Cerebellar nuclear complex (tissue), 1 donor: ENCODE measurements around the gene OLFML2A.
"Not testable (repeated sequence)": the region's sequence is repeated elsewhere in the genome, so short reads cannot be mapped to it uniquely, and the experiment has no call there.

Experiments used
- DNase-seq, 2 experiments: peaks; one replicate each; lab custom pipeline; 2025; lab: John Stamatoyannopoulos, UW

The OLFML2A gene

DNA sequence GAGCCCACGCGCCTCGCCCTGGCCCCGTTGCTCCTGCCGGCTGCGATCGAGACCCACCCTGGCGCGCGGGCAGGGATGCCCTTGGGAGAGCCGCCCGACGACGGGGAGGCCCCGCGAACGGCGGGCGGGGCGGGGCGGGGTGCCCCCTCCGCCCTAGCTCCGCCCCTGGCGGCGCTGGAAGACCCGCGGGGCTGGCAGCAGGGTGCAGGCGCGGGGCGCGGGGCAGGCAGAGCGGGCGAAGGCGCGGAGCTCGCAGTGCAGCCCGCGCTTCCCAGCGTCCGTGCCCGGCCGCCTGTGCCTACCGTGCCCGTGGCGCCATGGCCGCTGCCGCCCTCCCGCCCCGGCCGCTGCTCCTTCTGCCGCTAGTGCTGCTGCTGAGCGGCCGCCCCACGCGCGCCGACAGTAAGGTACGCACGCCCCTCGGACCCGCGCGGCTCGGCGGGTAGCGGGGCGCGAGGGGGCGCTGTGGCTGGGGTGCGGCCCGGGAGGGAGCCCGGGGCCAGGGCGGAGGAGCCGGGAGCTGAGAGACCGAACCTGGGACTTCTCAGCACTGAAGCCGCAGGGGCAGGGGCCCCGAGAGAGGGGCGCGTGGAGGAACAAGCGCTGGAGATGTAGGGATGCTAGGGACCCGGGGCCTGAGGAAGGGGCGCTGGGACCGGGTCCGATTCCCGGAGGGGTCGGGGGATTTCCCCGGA lies at the start of gene OLFML2A:
OLFML2A (plus strand) TSS at position 180 of the 695 bp plus-strand sequence; CDS start at position 318, 138 bp downstream.
- no peak for DNase-seq

DNA sequence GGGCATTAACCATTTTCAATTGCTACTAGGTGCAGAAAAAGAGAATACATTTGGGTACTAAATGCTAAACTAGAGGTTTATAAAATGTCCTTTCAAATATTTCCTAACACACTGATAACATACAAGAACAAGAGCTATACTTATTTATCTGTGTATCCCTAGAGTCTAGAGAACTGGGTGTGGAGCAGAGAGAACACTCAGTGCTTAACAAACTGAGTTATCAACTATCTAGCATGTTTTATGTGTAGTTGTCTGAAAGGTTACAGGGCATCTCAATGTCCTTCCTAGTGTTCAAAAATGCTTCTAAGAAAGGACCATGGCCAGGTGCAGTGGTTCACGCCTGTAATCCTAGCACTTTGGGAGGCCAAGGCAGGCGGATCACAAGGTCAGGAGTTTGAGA lies 46.2 kb upstream of the OLFML2A start:
- DNase-seq: no peak

DNA sequence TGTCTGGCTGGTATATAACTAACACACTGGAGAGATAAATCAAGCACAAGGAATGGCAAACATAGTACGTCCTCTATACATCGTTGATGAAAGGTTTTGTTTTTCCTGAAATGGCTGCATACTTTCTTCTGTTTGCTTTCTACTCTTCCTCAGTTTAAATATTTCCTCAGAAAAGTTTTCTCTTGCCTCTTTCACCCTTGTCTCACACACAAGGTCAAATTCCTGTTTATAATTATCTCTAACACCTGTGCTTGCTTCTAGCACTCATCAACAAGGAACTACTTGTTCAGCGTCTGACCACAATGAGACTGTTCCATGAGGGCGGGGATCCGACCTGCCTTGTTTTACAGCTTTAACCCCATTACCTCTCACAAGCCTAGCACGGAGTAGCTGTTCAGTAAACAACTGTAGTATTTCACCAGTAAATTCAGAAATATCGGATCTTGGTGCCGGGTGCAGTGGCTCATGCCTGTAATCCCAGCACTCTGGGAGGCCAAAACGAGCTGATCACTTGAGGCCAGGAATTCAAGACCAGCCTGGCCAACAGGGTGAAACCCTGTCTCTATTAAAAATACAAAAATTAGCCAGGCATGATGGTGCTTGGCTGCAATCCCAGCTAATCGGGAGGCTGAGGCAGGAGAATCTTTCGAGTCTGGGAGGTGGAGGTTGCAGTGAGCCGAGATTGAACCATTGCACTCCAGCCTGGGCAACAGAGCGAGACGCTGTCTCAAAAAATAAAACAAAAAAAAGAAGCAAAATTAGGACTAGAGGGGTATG lies 42.8 kb upstream of the OLFML2A start:
- no peak for DNase-seq

DNA sequence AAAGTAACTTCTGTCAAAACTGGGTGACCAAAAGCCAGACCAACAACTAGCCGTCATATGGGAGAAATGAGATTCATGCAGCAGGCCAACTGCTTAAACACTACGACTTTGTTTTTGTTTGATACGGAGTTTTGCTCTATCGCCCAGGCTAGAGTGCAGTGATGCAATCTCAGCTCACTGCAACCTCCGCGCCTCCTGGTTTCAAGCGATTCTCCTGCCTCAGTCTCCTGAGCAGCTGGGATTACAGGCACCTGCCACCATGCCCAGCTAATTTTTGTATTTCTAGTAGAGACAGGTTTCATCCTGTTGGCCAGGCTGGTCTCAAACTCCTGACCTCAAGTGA lies 42.2 kb upstream of the OLFML2A start:
- not testable (repeated sequence) for DNase-seq

DNA sequence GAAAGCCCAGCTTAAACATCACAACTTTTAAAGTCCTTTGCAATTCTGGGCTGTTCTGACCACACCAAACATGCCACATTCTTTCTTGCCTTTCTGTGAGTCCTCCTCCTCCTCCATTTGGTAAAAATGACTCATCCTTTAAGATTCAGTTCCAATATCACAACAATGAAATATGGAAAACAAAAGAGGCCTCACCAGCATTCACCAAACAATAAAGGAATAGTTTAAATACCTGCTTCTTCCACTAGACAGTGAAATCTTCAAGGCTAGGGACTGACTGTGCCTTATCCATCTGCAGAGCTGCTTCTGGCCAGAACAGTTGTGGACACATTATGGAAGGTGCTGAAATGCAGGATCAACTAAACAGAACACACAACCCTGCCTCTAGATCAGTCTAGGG lies 41.8 kb upstream of the OLFML2A start:
- no peak for DNase-seq

DNA sequence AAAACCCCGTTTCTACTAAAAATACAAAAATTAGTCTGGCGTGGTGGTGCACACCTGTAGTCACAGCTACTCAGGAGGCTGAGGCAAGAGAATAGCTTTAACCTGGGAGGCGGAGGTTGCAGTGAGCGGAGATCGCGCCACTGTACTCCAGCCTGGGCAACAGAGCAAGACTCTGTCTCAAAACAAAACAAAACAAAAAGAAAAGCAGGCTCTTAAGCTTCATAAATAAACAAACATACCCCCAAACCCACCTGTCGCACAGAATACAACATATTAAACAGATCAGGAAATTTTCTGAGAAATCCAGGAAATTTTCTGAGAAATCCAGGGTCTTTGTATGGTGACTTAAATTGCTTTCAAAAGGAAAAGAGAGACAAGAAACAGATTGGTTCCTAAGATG lies 38.9 kb upstream of the OLFML2A start:
- DNase-seq: not testable (repeated sequence)

DNA sequence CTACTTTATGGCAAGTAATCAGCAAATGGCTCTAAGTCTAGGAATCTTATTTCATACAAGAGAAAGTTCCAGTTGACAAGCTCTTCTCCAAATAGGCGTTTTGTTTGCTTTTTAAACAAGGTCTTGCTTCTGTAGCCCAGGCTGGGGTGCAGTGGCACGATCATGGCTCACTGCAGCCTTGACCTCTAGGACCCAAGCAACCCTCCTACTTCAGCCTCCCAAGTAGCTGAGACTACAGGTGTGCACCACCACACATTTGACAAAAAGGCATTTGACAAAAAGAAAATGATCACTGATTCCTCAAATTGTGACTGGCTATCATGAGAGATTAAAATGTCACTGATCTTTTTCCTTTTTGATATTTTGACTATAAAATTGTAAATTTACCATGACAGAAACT lies 37.6 kb upstream of the OLFML2A start:
- DNase-seq: no peak

DNA sequence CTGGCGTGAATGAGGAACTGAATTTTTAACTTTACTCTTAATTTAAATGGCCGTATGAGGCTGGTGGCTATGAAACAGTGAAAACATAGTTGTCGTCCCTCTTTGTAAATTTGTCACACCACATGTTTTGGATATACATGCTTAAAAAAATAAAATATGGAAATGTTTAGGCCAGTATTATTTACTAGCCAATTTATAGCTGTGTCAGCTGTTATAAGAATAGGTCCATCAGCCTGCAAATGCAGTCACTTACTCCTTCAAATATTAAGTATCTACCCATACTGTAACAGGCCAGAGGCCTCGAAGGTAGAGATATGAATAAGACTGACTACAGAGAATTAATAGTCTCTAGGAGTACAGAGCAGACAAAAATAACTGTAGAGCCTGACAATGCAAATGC lies 35.8 kb upstream of the OLFML2A start:
- DNase-seq: no peak

DNA sequence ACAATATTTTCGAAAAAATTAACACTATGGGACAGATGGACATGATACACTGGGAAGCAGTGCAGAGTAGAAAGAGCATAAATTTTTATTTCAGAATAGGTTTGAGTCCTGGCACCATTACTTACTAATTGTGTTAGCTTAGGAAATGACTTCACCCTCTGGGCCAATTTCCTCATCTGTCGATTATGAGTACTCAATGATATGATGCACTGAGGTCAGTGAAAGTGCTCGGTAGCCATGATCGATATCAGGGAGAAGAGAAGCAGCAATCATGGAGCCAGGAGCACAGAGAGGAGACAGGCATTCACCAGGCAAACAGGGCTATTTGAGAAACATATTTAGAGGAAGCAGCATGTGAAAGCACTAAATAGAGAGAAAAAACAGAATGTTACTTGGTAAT lies 35.3 kb upstream of the OLFML2A start:
- DNase-seq: no peak

DNA sequence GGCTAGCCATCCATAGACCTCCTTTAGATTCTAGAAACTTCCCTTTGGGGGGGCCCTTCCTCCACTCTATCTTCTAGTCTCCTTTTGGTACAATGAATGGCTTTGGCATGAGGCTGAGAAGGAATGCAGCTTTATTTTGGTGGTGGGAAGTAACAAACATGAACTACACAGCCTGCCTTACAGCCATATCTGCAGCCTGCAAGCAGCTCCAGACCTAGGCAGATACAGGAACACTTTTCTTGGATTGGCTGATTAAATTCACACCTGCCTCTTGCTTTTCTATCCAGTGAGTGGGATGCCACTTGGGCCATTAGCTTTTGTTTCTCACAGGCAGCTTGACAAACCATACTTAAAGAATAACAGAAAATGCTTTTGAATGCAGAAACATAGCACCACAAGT lies 34.0 kb upstream of the OLFML2A start:
- DNase-seq: no peak

DNA sequence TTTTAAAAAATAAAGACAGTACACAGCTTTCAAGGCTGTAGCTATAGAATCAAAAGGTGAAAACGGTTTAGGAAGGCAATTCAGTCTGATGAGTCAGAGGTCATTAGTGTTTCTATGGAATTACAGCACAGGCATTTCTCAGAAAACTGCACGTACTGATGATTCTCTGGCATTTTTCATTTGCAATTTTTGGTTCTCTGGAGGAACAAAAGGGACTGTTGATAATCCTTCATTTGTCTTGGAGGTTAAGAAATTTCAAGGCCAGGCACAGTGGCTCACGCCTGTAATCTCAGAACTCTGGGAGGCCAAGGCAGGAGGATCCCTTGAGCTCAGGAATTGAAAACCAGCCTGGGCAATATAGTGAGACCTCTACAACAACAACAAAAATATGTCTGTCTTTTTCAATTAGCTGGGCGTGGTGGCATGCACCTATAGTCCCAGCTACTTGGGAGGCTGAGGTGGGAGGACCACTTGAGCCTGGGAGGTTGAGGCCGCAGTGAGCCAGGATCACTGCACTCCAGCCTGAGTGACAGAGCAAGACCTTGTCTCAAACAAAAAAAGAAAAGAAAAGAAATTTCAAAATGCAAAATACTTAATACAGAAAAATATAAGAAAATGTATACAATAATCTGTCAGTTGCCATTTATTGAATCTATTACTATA lies 33.1 kb upstream of the OLFML2A start:
- DNase-seq: no peak

DNA sequence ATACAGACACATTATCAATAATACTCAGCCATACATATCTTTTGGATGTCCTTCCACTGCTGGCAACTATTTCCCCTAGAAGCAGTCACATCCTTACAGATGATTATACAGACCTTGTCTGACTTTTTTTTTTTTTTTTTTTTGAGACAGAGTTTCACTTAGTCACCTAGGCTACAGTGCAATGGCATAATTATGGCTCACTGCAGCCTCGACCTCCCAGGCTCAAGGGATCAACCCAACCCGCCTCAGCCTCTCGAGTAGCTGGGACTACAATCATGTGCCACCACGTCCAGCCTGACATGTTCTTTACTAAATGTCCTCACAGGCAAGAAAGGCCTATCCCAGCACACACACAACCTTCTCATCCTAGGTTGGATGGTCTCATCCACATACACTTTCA lies 29.9 kb upstream of the OLFML2A start:
- DNase-seq: no peak

DNA sequence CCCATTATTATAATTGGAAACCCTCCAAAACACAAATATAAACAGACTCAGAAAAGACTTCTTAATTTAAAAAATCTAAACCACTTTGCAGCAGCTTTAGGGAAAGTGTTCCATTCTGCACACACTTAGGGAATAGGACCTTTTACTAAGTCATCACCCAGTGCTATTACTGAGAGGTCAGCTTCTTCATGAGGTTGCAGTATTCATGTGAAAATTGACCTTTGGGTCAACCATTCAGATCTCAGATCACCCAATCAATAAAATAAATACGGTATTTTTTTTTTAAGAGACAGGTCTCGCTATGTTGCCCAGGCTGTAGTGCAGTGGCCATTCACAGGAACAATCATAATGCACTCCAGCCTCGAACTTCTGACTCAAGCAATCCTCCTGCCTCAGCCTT lies 27.6 kb upstream of the OLFML2A start:
- DNase-seq: no peak

DNA sequence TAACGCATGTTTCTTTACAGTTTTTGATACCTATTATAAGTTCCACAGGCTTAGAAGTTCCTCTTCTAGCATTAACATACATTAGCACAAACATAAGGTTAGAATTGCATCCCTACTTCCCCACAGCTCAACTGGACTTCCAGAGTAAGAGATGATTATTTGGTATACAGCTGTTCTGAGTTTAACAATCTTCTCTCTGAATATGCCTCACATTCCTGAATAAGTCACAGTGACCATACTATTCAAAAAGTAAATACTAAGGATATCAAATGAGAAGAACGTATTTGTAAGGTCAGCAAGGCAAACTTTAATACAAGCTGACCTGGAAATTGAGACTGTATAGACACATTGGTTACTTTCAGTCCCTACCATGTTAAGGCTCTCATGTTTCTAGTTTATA lies 27.2 kb upstream of the OLFML2A start:
- DNase-seq: no peak

DNA sequence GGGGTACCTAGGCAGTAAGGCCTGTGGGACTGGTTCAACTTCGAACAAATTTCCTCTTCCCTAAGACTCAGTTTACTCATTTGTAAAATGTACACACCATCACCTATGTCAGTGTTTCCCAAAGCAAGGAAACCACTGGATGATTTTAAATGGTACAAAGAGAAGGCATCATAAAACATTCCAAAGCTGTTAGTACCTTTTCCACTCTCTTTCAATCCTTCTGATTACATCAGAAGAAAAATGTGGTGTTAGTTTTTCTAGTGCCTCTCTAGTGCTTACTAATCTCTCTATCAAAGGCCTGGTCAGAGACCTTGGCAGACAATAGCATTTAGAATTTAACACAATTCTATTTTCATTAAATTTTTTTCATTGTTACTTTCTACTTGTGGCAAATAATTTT lies 24.0 kb upstream of the OLFML2A start:
- no peak for DNase-seq

DNA sequence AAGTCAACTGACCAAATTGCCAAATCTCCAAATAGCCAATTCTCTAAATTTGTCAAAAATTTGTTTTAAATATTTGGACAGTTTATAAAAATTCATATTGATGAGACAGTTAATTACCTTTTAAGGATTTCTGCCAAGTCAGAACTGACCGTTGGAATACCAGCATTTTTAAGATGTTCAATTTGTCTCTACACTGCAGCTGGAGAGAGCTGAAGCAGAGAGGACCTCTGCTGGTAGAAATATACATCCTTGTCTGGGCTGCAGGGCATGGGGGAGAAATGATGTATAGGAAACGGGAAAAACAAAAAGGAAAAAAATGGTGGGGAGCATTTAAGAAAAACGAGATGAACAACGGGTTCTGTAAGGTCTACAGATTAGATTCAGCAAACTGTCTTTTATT lies 22.6 kb upstream of the OLFML2A start:
- no peak for DNase-seq

DNA sequence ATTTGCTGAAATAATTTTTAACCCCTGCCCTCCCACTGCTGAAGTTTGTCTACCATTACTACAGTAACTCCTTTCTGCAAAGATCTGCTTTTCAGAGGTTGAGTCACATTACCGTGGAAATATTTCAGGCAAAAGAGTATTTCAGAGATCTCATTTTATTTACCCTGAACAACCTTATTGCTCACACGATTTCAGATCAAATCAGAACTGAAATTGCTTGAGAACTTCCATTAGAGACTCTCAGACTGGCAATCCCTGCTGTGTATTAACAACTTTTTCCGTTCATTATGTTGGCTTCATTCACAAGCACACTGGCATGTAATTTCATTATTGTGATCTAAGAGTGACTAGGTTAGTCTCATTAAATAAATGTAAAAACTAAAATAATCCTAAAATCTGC lies 21.9 kb upstream of the OLFML2A start:
- no peak for DNase-seq

DNA sequence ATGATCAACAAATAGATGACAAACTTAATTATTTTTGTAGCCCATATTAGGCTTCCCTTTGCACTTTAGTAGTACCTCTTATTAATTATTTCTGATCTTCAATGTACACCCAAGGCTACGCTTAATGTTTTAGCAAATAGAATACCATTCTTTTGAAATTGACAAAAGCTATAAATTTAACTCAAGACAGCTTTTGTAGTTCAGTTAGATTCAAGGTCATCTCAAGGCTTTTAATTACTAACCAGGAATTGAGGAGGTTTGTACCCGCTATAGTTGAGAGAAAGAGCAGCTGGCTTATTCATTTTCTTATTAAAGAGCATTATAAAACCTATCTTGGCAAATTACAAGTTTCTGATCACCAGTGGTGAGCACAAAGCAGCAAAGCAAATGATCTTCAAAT lies 20.9 kb upstream of the OLFML2A start:
- DNase-seq: no peak

DNA sequence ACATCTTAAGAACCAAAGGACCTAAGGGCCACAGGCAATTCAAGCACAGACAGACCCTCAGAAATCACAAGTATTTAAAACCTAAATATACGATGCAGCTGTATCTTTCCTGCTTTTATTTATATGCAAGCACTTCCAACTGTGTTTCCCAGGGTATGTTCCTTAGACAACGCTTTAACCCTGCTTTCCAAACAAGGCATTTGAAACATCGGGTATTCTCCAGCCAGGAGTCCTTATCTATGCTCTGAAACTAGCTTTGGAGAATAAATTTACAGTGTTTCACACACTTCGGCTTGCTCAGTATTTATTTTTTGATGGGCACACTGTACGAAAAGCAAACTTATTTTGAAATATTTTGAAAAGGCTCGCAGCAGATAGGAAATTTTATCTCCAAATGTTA lies 19.3 kb upstream of the OLFML2A start:
- DNase-seq: no peak

DNA sequence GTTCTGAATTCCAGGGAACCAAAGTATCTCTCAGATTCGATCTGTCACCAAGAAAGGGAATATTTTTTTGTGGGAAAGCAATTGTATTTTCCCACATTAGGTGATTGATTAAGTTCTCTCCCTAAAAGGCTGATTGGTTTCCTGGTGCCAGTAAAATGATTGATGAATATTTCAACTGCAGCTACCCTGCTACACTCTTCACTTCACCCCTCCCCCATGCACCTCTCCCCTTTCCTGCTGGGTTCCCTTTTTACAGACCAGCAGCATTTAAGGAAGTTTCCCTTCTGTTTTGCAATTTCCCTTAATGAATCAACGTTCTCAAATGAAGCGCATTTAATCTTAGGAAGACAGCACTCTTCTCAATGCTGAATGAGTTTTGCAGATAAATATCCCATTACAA lies 18.9 kb upstream of the OLFML2A start:
- no peak for DNase-seq

DNA sequence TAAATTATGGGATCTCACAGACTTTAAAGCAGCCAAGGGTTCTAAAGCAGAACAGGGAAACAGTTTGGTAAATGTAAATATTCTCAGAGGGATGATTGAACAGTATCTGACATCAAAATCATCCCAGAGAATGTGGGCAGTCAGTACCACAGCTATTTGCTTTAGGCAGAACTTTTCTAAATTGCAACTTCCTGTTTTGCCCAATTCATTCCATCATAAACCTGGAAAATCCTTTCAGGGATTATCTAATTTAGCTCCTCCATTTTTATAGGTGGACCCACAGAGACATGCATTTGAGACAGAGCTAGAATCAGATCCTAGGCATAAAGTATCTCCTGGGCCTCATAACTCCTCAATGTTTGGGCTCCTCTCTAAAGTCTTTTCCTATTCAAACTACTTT lies 18.2 kb upstream of the OLFML2A start:
- no peak for DNase-seq

DNA sequence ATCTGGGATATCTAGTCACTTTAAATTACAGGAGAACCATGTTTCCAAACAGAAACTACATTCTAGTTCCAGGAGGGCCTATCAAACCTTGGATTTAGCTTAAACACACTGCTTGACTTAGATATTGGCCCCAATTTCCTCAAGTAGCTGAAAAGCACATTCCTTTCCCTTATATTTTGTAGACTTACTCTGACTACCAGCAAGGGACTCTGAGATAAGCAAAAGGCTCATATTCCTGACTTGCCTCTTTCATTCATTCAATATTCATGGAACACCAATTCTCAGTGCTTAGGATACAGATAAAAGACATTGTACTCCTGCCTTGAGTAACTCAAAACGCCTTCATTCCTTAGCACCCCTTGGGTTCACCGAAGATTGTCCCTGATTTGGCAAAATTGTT lies 17.6 kb upstream of the OLFML2A start:
- no peak for DNase-seq

DNA sequence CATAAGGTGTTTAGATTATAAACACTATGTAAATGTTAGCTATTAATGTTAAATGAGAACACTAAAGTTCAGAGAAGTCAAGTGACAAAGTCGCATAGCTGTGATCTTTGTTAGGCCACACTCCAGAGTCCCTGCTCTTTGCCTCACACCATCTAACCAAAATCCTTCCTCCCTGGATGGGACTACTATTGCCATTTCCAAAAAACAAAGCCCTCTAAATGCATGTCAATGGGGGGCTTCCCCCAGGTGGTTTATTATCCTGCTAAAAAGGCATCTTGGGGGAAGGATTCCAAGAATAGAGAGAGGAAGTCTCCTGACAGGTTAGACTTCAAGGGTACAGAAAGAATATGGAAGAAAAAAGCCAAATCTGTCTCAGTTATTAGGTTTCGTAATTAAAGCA lies 16.2 kb upstream of the OLFML2A start:
- DNase-seq: no peak
